GM12878 (cell line): Measurements from ENCODE around the gene KAZN. TPM values are rescaled to one million over a fixed set of nuclear protein-coding genes. Genes with fewer than 3 reads are reported as not detected.

Source experiments
- ATAC-seq: fragments of 200-7000 bp; cut with Tn5 transposase; 3 replicates; pipeline ENCODE4 v1.9.1; 2020; ENCODE audit warnings: mild to moderate bottlenecking, moderate library complexity
- BruUV-seq: library from RNA; stranded (reverse); fragments of 400-500 nt; replicated peaks from 2 replicates; lab custom pipeline; 2021; lab: Mats Ljungman, UMichigan
- CTCF ChIA-PET: fragments of 300-600 bp; sonication (Branson Sonifier 250); formaldehyde crosslinking; extraction: SDS; loops from one replicate; lab custom pipeline; 2021; ENCODE audit warnings: inconsistent platforms; lab: Yijun Ruan, JAX
- POLR2A ChIA-PET: fragments of 350-600 bp; formaldehyde crosslinking; extraction: SDS; loops from one replicate; lab custom pipeline; 2021; ENCODE audit warnings: inconsistent platforms; lab: Charles Lee
- RAD21 ChIA-PET: fragments of 300-600 bp; sonication (Branson Sonifier 250); formaldehyde crosslinking; loops from one replicate; lab custom pipeline; 2023; ENCODE audit warnings: antibody characterized with exemption; ENCODE audit not compliant: unreplicated experiment; lab: Charles Lee
- SMC1A ChIA-PET: fragments of 300-600 bp; sonication (Branson Sonifier 250); formaldehyde crosslinking; loops from one replicate; lab custom pipeline; 2023; ENCODE audit not compliant: unreplicated experiment, uncharacterized antibody; lab: Charles Lee
- DNase-seq: peaks from one replicate; pipeline ENCODE4 v3.0.0-alpha.2; 2011; ENCODE audit warnings: low read depth, low spot score
- FAIRE-seq: peaks from 3 replicates; lab custom pipeline; 2011; peaks lifted over from hg19 to GRCh38; lab: Jason Lieb, UNC
- H2AFZ ChIP-seq: 2 replicates; pipeline ENCODE4 v1.6.0; 2011; ENCODE audit warnings: low read depth, low read length, control low read depth; ENCODE audit not compliant: control insufficient read depth
- H3K27ac ChIP-seq: 2 replicates; pipeline ENCODE4 v1.5.1; 2011; ENCODE audit warnings: control low read depth; ENCODE audit not compliant: control insufficient read depth, insufficient read depth
- H3K27me3 ChIP-seq, 2 experiments: replicated peaks in 1 of 2; 2 replicates each; pipeline versions ENCODE4 v1.6.0 to v1.6.1; 2011; ENCODE audit warnings: low read length in 1 of 2; ENCODE audit not compliant: control insufficient read depth in 2 of 2, insufficient read depth in 2 of 2
- H3K36me3 ChIP-seq, 2 experiments: 2 replicates each; pipeline ENCODE4 v1.5.1; 2011; ENCODE audit warnings: low read length in 1 of 2; ENCODE audit not compliant: control insufficient read depth in 2 of 2, insufficient read depth in 2 of 2
- H3K4me1 ChIP-seq: 2 replicates; pipeline ENCODE4 v1.6.1; 2011; ENCODE audit warnings: mild to moderate bottlenecking, low read length, moderate library complexity, mixed read lengths; ENCODE audit not compliant: control insufficient read depth, insufficient read depth
- H3K4me2 ChIP-seq: 2 replicates; pipeline ENCODE4 v1.6.0; 2011; ENCODE audit warnings: control low read depth; ENCODE audit not compliant: control insufficient read depth, insufficient read depth
- H3K4me3 ChIP-seq: fragments of 200-600 bp; sonication (generic); 2 replicates; pipeline ENCODE4 v1.5.1; 2016
- H3K79me2 ChIP-seq: 2 replicates; pipeline ENCODE4 v1.6.0; 2011; ENCODE audit warnings: low read length; ENCODE audit not compliant: control insufficient read depth, insufficient read depth
- H3K9ac ChIP-seq: 2 replicates; pipeline ENCODE4 v1.8.0; 2011; ENCODE audit warnings: low read length, control low read depth, mixed read lengths; ENCODE audit not compliant: control insufficient read depth, insufficient read depth
- H3K9me3 ChIP-seq: replicated peaks from 3 replicates; pipeline ENCODE4 v1.5.1; 2011; ENCODE audit warnings: mild to moderate bottlenecking, low read length; ENCODE audit not compliant: control insufficient read depth, insufficient read depth
- H4K20me1 ChIP-seq: 2 replicates; pipeline ENCODE4 v1.6.0; 2011; ENCODE audit not compliant: control insufficient read depth, insufficient read depth
- BCL11A ChIP-seq: IDR thresholded peaks from 2 replicates; pipeline ENCODE4 v1.6.1; 2011; ENCODE audit warnings: low read depth, low read length
- CBX5 ChIP-seq: sonication (generic); IDR thresholded peaks from 2 replicates; pipeline ENCODE4 v1.6.1; 2016; ENCODE audit warnings: low read depth, moderate library complexity, mild to moderate bottlenecking, inconsistent platforms
- DPF2 ChIP-seq: fragments of 450-650 bp; IDR thresholded peaks from 2 replicates; pipeline ENCODE4 v1.6.1; 2017; ENCODE audit warnings: mild to moderate bottlenecking
- FOS ChIP-seq: IDR thresholded peaks from 3 replicates; pipeline ENCODE4 v1.6.1; 2011; ENCODE audit warnings: borderline replicate concordance; ENCODE audit not compliant: insufficient read length; ENCODE audit errors: extremely low read depth
- GATAD2B ChIP-seq: fragments of 450-650 bp; conservative IDR thresholded peaks from 2 replicates; pipeline ENCODE4 v1.6.1; 2017; ENCODE audit warnings: low read depth, mild to moderate bottlenecking, moderate library complexity
- HCFC1 ChIP-seq: fragments of 150-350 bp; IDR thresholded peaks from 2 replicates; pipeline ENCODE4 v1.6.1; 2014; ENCODE audit warnings: low read length
- HDGF ChIP-seq: fragments of 450-650 bp; IDR thresholded peaks from 2 replicates; pipeline ENCODE4 v1.6.1; 2016; ENCODE audit warnings: antibody characterized with exemption
- KLF5 ChIP-seq: fragments of 450-650 bp; IDR thresholded peaks from 2 replicates; pipeline ENCODE4 v1.6.1; 2014; ENCODE audit warnings: mild to moderate bottlenecking; ENCODE audit not compliant: partially characterized antibody
- LARP7 ChIP-seq: fragments of 450-650 bp; IDR thresholded peaks from 2 replicates; pipeline ENCODE4 v1.6.1; 2017; ENCODE audit warnings: mild to moderate bottlenecking
- NFYA ChIP-seq: IDR thresholded peaks from 2 replicates; pipeline ENCODE4 v1.6.1; 2011; ENCODE audit warnings: low read depth, mild to moderate bottlenecking, low read length, improper control_type of control experiment, borderline replicate concordance
- NFYB ChIP-seq: IDR thresholded peaks from 2 replicates; pipeline ENCODE4 v1.6.1; 2011; ENCODE audit warnings: low read depth, mild to moderate bottlenecking, low read length, improper control_type of control experiment, moderate library complexity; ENCODE audit not compliant: insufficient read depth
- NR2F1 ChIP-seq: fragments of 450-650 bp; conservative IDR thresholded peaks from 2 replicates; pipeline ENCODE4 v1.6.1; 2017; ENCODE audit warnings: mild to moderate bottlenecking
- POLR2AphosphoS2 ChIP-seq: IDR thresholded peaks from 2 replicates; pipeline ENCODE4 v1.6.1; 2011; ENCODE audit warnings: low read depth, mild to moderate bottlenecking, low read length, improper control_type of control experiment, moderate library complexity
- SMARCA5 ChIP-seq: fragments of 450-650 bp; IDR thresholded peaks from 2 replicates; pipeline ENCODE4 v1.6.1; 2017; ENCODE audit warnings: mild to moderate bottlenecking
- SREBF2 ChIP-seq: IDR thresholded peaks from 2 replicates; pipeline ENCODE4 v1.6.1; 2012; ENCODE audit warnings: mild to moderate bottlenecking, low read length
- SUZ12 ChIP-seq: fragments of 200-600 bp; sonication (generic); IDR thresholded peaks from one replicate; pipeline ENCODE4 v1.6.1; 2018; ENCODE audit warnings: antibody characterized with exemption, mild to moderate bottlenecking; ENCODE audit not compliant: unreplicated experiment
- TCF7 ChIP-seq: IDR thresholded peaks from 2 replicates; pipeline ENCODE4 v1.6.1; 2014; ENCODE audit warnings: antibody characterized with exemption, borderline replicate concordance
- ZNF384 ChIP-seq: IDR thresholded peaks from 2 replicates; pipeline ENCODE4 v1.6.1; 2012; ENCODE audit warnings: low read depth, mild to moderate bottlenecking, low read length, improper control_type of control experiment, borderline replicate concordance
- ZZZ3 ChIP-seq: IDR thresholded peaks from 2 replicates; pipeline ENCODE4 v1.6.1; 2011; ENCODE audit warnings: low read depth; ENCODE audit not compliant: control insufficient read depth, insufficient read length
- WGBS: methylation state at CpG from one replicate; pipeline ENCODE4 v1.1.6; 2016; ENCODE audit warnings: low lambda C conversion rate; ENCODE audit not compliant: insufficient replicate concordance, insufficient coverage; ENCODE audit errors: missing lambda C conversion rate; 5-methylcytosine and 5-hydroxymethylcytosine counted together
- in situ Hi-C: fragments of 300-500 bp; cut with MboI; formaldehyde crosslinking; loops from 9 replicates; pipeline ENCODE4 v1.14.3; 2018; ENCODE audit warnings: mixed read lengths
- intact Hi-C: fragments of 100-400 bp; cut with micrococcal nuclease; formaldehyde crosslinking; loops from one replicate; pipeline ENCODE4 v1.14.2; 2022; ENCODE audit not compliant: unreplicated experiment
- polyA plus RNA-seq, 11 experiments: library from polyadenylated mRNA; depleted of rRNA in 4 of 11; unstranded in 6 of 11; stranded (reverse) in 5 of 11; fragments of >200 nt; fragmentation: Nextera tagmentation in 4 of 11; fragmentation: Illumina TruSeq in 1 of 11; extraction: Ambion mirVana in 4 of 11; extraction: Trizol in 1 of 11; gene quantifications; 1 replicate in 1 of 11; 2 replicates in 10 of 11; pipeline versions ENCODE4 v1.2.1 to v1.2.3, GENCODE V29; 2011 to 2016; ENCODE audit warnings: inconsistent platforms in 2 of 11, missing spikeins in 2 of 11, low read depth in 1 of 11
- total RNA-seq, 4 experiments: library from RNA; depleted of rRNA in 3 of 4; stranded (reverse); fragments of >200 nt in 3 of 4; fragmentation: Illumina TruSeq in 1 of 4; extraction: Trizol in 1 of 4; gene quantifications; 2 replicates each; pipeline versions ENCODE4 v1.2.1 to v1.2.3, GENCODE V29; 2013 to 2021
- TF ChIP-seq, protein P1 (sequence below), 3 experiments: IDR thresholded peaks in 2 of 3; conservative IDR thresholded peaks in 1 of 3; 2 replicates each; pipeline ENCODE4 v1.5.1; 2011; ENCODE audit warnings: low read depth in 3 of 3, low read length in 3 of 3, mild to moderate bottlenecking in 3 of 3, control low read depth in 2 of 3, moderate library complexity in 2 of 3, inconsistent platforms in 1 of 3, mixed read lengths in 1 of 3; ENCODE audit not compliant: control insufficient read depth in 2 of 3, insufficient read depth in 1 of 3; ENCODE audit errors: extremely low read depth in 1 of 3
- TF ChIP-seq, protein P2 (sequence below): fragments of 450-650 bp; IDR thresholded peaks from 2 replicates; pipeline ENCODE4 v1.6.1; 2017; ENCODE audit warnings: antibody characterized with exemption, mild to moderate bottlenecking, moderate library complexity

Gene KAZN
- total and polyA plus RNA-seq, 10 of the 15 experiments (the other 5 are each of a cell fraction or from before 2014, with no cell fraction given), result 0.72 to 4.0 (median 1.2) TPM

DNA sequence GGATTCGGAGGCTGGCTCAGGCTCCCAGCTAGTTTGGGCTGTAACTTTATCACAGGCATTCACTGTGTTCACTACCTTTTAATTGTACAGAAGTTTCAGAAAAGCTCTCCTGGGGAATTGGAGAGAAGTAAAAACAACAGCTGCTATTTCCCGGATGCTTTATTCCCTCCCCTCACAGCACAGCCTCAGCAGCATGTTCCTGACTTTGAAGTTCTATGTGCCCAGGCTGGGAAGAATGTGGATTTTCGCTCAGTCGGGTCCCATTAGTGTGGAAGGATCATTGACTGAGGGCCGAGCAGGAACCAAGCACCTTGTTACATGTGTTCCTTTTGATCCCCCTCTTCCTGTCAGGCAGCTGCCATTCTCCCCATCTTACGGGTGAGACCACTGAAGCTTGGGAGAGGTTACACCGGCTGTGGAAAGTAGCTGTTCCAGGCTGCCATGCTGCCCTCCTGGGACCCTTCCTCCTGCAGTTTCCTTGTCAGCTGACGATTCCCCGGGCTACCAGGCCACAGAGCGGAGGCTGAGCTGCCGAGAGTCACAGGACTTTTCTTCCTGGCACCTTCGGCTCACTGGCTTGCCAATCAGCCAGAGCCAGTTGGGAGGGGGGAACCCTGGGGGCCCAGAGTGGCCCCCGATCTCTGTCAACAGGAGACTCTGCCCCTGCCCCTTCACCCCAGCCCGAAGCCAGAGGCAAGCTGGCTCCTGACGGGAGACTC, 331.9 kb downstream of the KAZN start (continued):
- TF ChIP-seq, protein P1, sequence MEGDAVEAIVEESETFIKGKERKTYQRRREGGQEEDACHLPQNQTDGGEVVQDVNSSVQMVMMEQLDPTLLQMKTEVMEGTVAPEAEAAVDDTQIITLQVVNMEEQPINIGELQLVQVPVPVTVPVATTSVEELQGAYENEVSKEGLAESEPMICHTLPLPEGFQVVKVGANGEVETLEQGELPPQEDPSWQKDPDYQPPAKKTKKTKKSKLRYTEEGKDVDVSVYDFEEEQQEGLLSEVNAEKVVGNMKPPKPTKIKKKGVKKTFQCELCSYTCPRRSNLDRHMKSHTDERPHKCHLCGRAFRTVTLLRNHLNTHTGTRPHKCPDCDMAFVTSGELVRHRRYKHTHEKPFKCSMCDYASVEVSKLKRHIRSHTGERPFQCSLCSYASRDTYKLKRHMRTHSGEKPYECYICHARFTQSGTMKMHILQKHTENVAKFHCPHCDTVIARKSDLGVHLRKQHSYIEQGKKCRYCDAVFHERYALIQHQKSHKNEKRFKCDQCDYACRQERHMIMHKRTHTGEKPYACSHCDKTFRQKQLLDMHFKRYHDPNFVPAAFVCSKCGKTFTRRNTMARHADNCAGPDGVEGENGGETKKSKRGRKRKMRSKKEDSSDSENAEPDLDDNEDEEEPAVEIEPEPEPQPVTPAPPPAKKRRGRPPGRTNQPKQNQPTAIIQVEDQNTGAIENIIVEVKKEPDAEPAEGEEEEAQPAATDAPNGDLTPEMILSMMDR (IDR thresholded peaks at IDR 0.05 in 2 of 3, conservative IDR thresholded peaks at IDR 0.05 in 1 of 3; ENCODE audit: control insufficient read depth in 2 of 3, extremely low read depth in 1 of 3, insufficient read depth in 1 of 3, low read depth in 3 of 3, low read length in 3 of 3), result no peak
- no peak for TF ChIP-seq NFYA
- TF ChIP-seq SREBF2, result no peak
- no peak for TF ChIP-seq CBX5
- no peak for TF ChIP-seq NR2F1
- no peak for TF ChIP-seq SUZ12
- no peak for TF ChIP-seq TCF7
- no peak for TF ChIP-seq KLF5

GRCh38 chr1:14932034-14932638, 333.7 kb downstream of the KAZN start:
- no peak overlapping the region for H2AFZ ChIP-seq
- ChIA-PET RAD21 (no interaction called here), CTCF (no interaction called here)
- TF ChIP-seq ZZZ3, result no peak
- TF ChIP-seq POLR2AphosphoS2, result no peak
- TF ChIP-seq HCFC1, result no peak
- no peak for TF ChIP-seq LARP7
- TF ChIP-seq HDGF, result no peak
- no peak for TF ChIP-seq BCL11A
- no peak for TF ChIP-seq GATAD2B
- no peak for TF ChIP-seq NFYB
- no peak for TF ChIP-seq ZNF384
- TF ChIP-seq FOS, result no peak
- no peak for TF ChIP-seq DPF2
- TF ChIP-seq SMARCA5, result no peak
- TF ChIP-seq, protein P2, sequence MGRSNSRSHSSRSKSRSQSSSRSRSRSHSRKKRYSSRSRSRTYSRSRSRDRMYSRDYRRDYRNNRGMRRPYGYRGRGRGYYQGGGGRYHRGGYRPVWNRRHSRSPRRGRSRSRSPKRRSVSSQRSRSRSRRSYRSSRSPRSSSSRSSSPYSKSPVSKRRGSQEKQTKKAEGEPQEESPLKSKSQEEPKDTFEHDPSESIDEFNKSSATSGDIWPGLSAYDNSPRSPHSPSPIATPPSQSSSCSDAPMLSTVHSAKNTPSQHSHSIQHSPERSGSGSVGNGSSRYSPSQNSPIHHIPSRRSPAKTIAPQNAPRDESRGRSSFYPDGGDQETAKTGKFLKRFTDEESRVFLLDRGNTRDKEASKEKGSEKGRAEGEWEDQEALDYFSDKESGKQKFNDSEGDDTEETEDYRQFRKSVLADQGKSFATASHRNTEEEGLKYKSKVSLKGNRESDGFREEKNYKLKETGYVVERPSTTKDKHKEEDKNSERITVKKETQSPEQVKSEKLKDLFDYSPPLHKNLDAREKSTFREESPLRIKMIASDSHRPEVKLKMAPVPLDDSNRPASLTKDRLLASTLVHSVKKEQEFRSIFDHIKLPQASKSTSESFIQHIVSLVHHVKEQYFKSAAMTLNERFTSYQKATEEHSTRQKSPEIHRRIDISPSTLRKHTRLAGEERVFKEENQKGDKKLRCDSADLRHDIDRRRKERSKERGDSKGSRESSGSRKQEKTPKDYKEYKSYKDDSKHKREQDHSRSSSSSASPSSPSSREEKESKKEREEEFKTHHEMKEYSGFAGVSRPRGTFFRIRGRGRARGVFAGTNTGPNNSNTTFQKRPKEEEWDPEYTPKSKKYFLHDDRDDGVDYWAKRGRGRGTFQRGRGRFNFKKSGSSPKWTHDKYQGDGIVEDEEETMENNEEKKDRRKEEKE, result no peak

More at GRCh38 chr1:14932034-14932638, 333.7 kb downstream of the KAZN start:
- ChIA-PET POLR2A (no interaction called here), SMC1A (interaction anchor here (0.8 kb wide), 1 partner anchor 334 kb away, joined by 3 read pairs; the partner anchor contains the start of gene KAZN)
- ATAC-seq (no peak), FAIRE-seq (no peak), DNase-seq (no peak)
- Histone ChIP-seq H3K36me3 (no peaks in the 10 kb centered on the region), H3K9ac (no peak overlapping the region), H3K4me1 (no peaks in the 10 kb centered on the region), H3K79me2 (no peaks in the 10 kb centered on the region), H3K27ac (no peak overlapping the region), H3K4me3 (no peak overlapping the region), H3K27me3 (no peaks in the 10 kb centered on the region; a peak in 1 of 4 replicates), H4K20me1 (no peaks in the 10 kb centered on the region), H3K9me3 (no peaks in the 10 kb centered on the region), H3K4me2 (no peak overlapping the region)
- 31% methylated on average over 18 of the region's 18 CpGs for WGBS
- BruUV-seq, result no TSS peak
- in situ Hi-C loops (no loop called here), intact Hi-C loops (no loop called here)
